Activated T-cell treated with anti-CD3 and anti-CD28 coated beads for 24 hours (primary cell): Measurements from ENCODE around the gene NLRP12.
"Not testable (repeated sequence)": the region's sequence is repeated elsewhere in the genome, so short reads cannot be mapped to it uniquely, and the experiment has no call there.

ENCODE experiments used
- DNase-seq: peaks from one replicate; pipeline ENCODE4 v3.0.0-alpha.2; 2020; ENCODE audit warnings: low read depth

The NLRP12 gene

DNA sequence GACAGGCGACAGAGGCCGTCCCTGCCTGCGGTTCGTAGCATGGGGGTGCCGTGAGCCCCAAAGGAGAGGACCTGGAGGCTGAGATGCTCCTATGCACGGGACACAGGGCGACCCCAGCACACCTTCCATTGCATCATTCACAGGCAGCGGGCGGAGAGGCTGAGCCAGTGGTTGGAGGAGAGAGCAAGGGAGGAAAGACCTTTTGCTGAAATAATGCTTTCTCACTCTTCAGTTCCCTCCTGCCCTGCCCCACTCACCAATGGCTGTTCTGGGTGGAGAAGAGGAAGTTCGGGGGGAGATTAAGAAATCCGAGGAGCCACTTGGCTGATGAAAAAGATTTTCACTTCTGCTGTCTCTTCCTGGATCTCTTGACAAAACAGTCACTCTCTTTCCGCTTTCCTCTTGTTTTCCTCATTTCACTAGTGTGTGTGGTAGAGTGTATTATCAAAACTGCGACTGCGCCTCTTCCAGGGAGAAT, at the start of gene NLRP12:
Gene NLRP12 (minus strand): TSS at position 181 of the 478 bp plus-strand sequence. CDS start 140 bp downstream, at position 41.
- no peak for DNase-seq

GRCh38 chr19:53872762-53873161, 48.6 kb upstream of the NLRP12 start:
- no peak for DNase-seq

GRCh38 chr19:53871454-53871853, 47.3 kb upstream of the NLRP12 start:
- no peak for DNase-seq

GRCh38 chr19:53870485-53870844, 46.4 kb upstream of the NLRP12 start:
- DNase-seq: no peak

DNA sequence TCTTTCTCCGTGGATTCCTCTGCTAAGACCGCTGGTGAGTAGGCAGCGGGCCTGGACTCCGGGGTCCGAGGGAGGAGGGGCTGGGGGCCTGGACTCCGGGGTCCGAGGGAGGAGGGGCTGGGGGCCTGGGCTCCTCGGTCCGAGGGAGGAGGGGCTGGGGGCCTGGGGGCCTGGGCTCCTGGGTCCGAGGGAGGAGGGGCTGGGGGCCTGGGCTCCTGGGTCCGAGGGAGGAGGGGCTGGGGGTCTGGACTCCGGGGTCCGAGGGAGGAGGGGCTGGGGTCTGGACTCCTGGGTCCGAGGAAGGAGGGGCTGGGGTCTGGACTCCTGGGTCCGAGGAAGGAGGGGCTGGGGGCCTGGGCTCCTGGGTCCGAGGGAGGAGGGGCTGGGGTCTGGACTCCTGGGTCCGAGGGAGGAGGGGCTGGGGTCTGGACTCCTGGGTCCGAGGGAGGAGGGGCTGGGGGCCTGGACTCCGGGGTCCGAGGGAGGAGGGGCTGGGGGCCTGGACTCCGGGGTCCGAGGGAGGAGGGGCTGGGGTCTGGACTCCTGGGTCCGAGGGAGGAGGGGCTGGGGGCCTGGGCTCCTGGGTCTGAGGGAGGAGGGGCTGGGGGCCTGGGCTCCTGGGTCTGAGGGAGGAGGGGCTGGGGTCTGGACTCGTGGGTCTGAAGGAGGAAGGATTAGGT, 45.8 kb upstream of the NLRP12 start:
- not testable (repeated sequence) for DNase-seq

- DNase-seq: peak; percentile 63
Measured at GRCh38 chr19:53868892-53869804, 45.0 kb upstream of the NLRP12 start.

DNA sequence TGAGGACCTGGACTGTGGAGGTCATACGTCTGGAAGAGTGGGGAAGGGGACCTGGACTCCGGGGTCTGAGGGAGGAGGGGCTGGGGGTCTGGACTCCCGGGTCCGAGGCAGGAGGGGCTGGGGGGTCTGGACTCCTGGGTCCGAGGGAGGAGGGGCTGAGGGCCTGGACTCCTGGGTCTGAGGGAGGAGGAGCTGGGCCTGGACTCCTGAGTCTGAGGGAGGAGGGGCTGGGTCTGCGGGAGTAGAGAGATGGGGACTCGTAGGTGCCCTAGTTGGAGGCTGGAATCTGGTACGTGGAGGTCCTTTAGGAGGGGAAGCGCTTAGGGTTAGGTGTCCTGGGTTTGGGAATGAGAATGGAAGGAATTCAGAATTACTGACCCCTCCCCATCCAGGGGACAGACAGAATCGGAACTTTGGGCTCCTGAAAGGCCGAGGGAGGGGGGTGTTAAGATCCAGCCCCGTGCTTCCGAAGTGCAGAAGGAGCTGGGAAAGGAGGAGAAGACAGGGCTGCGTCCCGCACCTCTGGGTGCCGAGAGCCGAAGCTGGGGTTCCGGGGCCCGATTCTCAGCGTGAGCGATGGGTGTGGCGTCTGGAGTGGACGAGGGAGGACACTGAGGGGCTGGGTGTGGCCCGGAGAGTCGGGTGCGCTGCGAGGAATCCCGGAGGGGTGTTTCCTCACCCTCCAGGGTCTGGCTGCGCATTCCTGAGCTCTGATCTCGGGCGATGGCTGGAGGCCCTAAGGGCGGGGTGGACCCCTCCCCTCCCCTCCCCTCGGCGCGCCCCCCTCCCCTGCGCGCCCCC, 44.2 kb upstream of the NLRP12 start:
- no peak for DNase-seq

DNA sequence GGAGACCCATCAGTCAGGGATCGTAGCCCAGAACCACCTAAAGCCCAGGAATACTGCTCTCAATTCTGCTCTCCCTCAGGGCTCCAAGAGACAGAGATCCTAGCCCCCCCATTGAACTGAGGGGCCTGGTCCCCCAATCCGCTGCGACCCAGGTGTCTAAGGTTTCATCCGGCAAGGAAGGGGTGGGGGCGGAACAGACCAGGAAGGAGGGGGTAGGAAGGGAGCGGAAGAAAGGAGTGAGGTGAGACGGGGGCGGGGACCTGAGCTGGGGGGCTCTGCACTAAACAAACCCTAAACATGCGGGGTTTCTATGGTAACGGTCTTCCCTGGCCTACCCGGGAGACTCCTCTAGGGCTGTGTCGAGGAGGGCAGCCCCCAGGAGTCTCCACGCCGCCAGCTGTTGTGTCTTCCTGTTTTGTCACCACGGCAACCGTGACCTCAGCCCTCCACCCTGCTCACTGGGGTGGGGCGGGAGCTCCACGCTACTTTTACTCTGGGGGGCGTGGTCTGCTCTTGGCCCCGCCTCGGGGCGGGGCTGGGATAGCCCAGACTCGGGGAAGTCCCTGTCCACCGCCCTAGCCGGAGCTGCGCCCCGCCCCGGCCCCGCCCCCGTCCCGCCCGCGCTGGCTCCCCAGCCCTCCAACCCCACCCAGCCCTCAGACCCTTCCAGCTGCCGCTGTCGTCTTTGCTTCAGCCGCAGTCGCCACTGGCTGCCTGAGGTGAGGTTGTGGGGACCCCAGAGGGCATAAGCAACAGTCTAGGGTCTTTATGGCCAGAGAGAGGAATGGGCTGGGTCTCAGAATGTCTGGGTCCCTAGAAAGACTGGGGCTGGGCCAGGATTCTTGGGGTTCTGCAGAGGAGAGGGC, 43.3 kb upstream of the NLRP12 start, which contains the start of gene MYADM:
Gene MYADM (plus strand): TSS at position 659 of the 866 bp plus-strand sequence. CDS start 5,647 bp downstream, outside the sequence.
- DNase-seq: peak; percentile 98

DNA sequence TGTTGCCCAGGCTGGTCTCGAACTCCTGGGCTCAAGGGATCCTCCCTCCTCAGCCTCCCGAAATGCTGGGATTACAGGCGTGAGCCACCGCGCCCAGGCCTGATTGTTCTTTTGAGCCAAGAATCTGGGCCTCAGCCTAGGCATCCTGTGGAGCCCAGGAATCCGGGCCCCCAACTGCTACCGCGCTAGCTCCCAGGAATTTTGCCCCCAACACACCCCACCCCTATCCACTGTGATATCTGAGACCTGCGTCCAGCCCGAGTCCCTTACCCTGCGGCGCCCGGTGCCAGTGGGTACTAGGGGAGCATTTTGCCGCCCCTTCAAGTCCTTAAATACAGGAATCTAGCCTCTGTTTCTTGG, 42.7 kb upstream of the NLRP12 start:
- no peak for DNase-seq

GRCh38 chr19:53865918-53866864, 42.1 kb upstream of the NLRP12 start:
- DNase-seq: no peak

DNA sequence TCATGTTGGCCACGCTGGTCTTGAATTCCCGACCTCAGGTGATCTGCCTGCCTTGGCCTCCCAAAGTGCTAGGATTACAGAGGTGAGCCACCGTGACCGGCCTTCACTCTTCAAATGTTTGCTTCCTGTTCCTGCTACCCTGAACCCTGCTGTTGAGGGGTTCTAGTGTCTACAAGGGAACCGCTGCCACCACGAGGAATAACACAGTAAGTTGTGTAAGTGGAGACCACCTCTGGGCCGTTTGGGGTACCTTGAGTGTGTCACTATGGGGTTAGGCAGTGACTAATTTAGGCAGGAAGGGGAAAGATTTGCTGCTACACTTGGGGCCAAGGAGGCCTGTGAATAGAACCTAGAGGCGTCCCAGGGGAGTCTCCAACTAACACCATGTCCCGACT, 41.4 kb upstream of the NLRP12 start:
- no peak for DNase-seq

DNA sequence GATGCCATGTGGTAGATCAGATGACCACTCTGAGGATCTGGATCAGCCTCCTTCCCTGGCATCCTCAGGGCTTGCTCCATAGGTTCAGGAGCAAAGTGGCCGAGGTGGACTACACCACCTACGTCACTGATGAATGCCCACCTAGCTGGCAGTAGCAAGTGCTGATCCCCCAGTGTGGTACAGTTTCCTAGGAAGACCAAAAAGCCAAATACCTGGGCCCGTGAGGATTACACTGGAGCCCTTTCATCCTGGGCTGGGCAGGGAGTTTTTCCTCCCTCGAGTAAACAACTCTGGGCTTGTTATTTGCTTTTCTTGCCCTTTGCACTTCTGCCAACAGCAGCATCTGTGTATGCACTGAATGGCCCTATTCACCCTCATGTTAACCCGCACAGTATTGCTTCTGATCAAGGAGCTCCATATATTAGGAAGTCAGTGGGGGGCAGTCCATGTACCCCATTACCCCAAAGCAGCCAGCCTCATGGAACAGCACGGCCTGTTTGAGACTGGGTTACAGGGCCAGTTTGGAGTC, 40.3 kb upstream of the NLRP12 start:
- no peak for DNase-seq

DNA sequence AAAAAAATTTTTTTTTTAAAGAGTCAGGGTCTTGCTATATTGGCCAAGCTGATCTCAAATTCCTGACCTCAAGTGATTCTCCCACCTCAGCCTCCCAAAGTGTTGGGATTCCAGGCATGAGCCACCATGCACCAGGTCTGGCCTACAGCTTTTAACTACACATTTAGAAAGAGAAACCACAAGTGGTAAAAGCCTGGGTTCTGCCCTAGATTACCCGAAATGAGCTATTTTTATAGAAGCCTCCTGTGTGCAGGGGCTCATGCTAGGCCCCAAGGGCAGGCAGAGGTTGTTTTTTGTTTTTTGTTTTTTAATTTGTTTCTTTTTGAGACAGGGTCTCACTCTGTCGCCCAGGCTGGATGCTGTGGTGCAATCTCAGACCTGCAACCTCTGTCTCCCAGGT, 29.6 kb upstream of the NLRP12 start:
- DNase-seq: no peak

- no peak for DNase-seq
Measured at GRCh38 chr19:53849237-53849676, 25.1 kb upstream of the NLRP12 start.

- no peak for DNase-seq
Measured at GRCh38 chr19:53847555-53847954, 23.4 kb upstream of the NLRP12 start.

DNA sequence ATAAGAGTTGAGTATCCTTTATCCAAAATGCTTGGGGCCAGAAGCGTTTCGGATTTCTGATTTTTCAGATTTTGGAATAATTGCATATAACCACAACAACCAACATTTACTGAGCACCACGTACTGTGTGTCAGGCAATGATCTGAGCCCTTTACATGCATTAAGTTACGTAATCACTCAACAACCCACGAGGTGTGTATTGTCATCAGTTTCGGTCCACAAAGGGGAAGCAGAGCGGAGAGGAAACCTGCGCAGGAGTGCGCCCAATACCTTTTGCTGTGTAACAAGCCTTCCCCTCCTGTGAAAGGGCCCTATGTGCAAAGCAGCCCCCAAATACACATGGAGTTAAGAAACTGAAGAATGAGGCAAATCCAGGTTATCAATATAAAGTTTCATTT, 20.7 kb upstream of the NLRP12 start:
- DNase-seq: no peak

- not testable (repeated sequence) for DNase-seq
Measured at GRCh38 chr19:53840914-53841313, 16.8 kb upstream of the NLRP12 start.

DNA sequence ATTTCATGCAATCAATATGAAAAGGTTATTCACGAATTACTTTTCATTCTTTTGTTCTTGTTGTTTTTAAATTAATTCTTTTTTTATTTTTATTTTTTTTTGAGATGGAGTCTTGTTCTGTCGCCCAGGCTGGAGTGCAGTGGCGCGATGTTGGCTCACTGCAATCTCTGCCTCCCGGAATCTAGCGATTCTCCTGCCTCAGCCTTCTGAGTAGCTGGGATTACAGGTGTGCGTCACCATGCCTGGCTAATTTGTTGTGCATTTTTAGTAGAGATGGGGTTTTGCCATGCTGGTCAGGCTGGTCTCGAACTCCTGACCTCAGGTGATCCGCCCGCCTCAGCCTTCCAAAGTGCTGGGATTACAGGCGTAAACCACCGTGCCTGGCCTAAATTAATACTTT, 16.1 kb upstream of the NLRP12 start:
- DNase-seq: not testable (repeated sequence)

DNA sequence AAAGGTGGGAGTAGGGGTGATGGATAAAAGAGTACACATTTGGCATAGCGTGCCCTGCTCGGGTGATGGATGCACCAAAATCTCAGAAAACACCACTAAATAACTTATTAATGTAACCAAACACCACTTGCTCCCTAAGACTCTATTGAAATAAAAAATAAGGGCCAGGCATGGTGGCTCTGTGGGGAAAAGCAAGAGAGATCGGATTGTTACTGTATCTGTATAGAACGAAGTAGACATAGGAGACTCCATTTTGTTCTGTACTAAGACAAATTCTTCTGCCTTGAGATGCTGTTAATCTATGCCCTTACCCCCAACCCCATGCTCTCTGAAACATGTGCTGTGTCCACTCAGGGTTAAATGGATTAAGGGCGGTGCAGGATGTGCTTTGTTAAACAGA, 14.3 kb upstream of the NLRP12 start:
- not testable (repeated sequence) for DNase-seq

GRCh38 chr19:53832861-53833260, 8.7 kb upstream of the NLRP12 start:
- DNase-seq: not testable (repeated sequence)
